Measurements from ENCODE around the gene SFMBT2. TPM values are rescaled to one million over a fixed set of nuclear protein-coding genes. Genes with fewer than 3 reads are reported as not detected.

The SFMBT2 gene
- total and polyA plus RNA-seq, 2 of the 4 experiments (the other 2 are of a cell fraction) = 0.70 to 1.3 TPM

DNA sequence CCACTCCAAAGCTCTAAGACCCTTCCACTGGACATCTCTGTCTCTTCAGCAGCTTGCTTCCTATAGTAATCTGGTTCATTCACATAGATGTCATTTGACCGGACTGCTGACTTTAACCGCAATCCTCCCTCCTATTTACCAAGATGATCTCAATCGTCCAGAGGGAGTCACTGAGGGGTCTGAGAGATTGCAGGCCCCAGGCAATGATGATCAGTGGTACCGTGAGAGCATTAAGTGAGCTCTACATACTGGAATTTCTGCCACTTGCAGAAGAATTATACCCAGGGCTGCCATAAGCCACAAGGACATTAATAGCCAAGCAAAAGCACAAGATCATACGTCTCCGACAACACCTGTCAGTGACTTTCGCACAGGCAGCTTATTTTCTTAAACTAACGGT, 245.9 kb downstream of the SFMBT2 start:
- CTCF ChIA-PET = no interaction called here
- H4K20me1 ChIP-seq (ENCODE audit: insufficient read depth, low read length) = no peaks in the 10 kb centered on the region
- no peaks in the 10 kb centered on the region for H3K4me1 ChIP-seq (ENCODE audit: control insufficient read depth, insufficient read depth, low read length)
- H3K79me1 ChIP-seq (ENCODE audit: low read depth in 1 of 2, low read length in 2 of 2) = no peaks in the 10 kb centered on the region
- H3K9ac ChIP-seq (ENCODE audit: low read depth, low read length) = no peak overlapping the region
- no peak overlapping the region for H3K4me3 ChIP-seq (ENCODE audit: insufficient read depth, low read depth, low read length)
- H3K23ac ChIP-seq (ENCODE audit: low read depth, low read length) = no peak overlapping the region
- in situ Hi-C loops (cut with MboI; ENCODE audit: low sequenced_read_pairs) (no loop called here), dilution Hi-C loops (cut with HindIII; ENCODE audit: low sequenced_read_pairs, unreplicated experiment) (no loop called here), intact Hi-C loops (cut with micrococcal nuclease) (no loop called here)
- H4K8ac ChIP-seq (ENCODE audit: low read depth in 2 of 2, low read length in 2 of 2) = no peak overlapping the region
- H2AK5ac ChIP-seq (ENCODE audit: low read depth, low read length) = no peak overlapping the region
- ATAC-seq (ENCODE audit: low read depth) (no peak), DNase-seq (no peak)
- no peak overlapping the region for H4K91ac ChIP-seq (ENCODE audit: insufficient read depth, low read depth, low read length)
- H2BK5ac ChIP-seq (ENCODE audit: low read depth, low read length, poor library complexity, severe bottlenecking) = no peak overlapping the region
- no peak overlapping the region for H2AFZ ChIP-seq (replicated peaks; ENCODE audit: low read length, poor library complexity)
- H2BK15ac ChIP-seq (ENCODE audit: low read depth, low read length) = no peak overlapping the region
- POLR2A ChIA-PET (ENCODE audit: unreplicated experiment) = no interaction called here
- H3K56ac ChIP-seq (ENCODE audit: extremely low read depth, insufficient read depth, low read length) = no peak overlapping the region
- no peak overlapping the region for H3K4me2 ChIP-seq (ENCODE audit: low read depth, low read length)
- no peaks in the 10 kb centered on the region for H3K27me3 ChIP-seq (ENCODE audit: control insufficient read depth, insufficient read depth, low read length)
- no peak overlapping the region for H4K5ac ChIP-seq (ENCODE audit: low read depth, low read length)
- H3K14ac ChIP-seq (replicated peaks; ENCODE audit: low read depth, low read length) = no peak overlapping the region
- H3K36me3 ChIP-seq (ENCODE audit: control insufficient read depth, insufficient read depth, low read length) = peaks cover 1% of the 10 kb centered on the region; the same call in 1 of the 2 replicates
- H2BK20ac ChIP-seq (ENCODE audit: low read depth, low read length) = no peak overlapping the region
- H3K9me3 ChIP-seq (ENCODE audit: control insufficient read depth, insufficient read depth, low read length) = no peaks in the 10 kb centered on the region
- WGBS, 2 experiments (ENCODE audit: extremely low coverage in 2 of 2, insufficient read length in 1 of 2) = no CpG with 5 or more reads among the region's 8 CpGs
- no peak overlapping the region for H2AK9ac ChIP-seq (replicated peaks; ENCODE audit: low read depth, low read length, poor library complexity)
- no peak overlapping the region for H3K27ac ChIP-seq (ENCODE audit: insufficient read depth, low read length)
- H3K18ac ChIP-seq (ENCODE audit: low read depth, low read length) = no peak overlapping the region
- no peak overlapping the region for H2BK120ac ChIP-seq (ENCODE audit: low read depth, low read length)
- BruUV-seq (replicated peaks) = no TSS peak
- no peak overlapping the region for H3K4ac ChIP-seq (ENCODE audit: low read depth, low read length)
- no peaks in the 10 kb centered on the region for H3K9me1 ChIP-seq (ENCODE audit: insufficient read depth, low read length)
- TF ChIP-seq BHLHE40 (IDR thresholded peaks at IDR 0.05; ENCODE audit: low read depth, low read length) = no peak
- TF ChIP-seq CHD1 (IDR thresholded peaks at IDR 0.05; ENCODE audit: low read depth, low read length) = no peak
- no peak for TF ChIP-seq MAZ (IDR thresholded peaks at IDR 0.05; ENCODE audit: borderline replicate concordance, low read depth, low read length)
- no peak for TF ChIP-seq CTCF (conservative IDR thresholded peaks at IDR 0.05; ENCODE audit: low read depth, low read length)
- no peak for TF ChIP-seq RCOR1 (IDR thresholded peaks at IDR 0.05; ENCODE audit: insufficient replicate concordance, low read length)

Measured in IMR-90 (cell line).